ENCODE results near the gene KCNC1. TPM values are rescaled to one million over a fixed set of nuclear protein-coding genes. Genes with fewer than 3 reads are reported as not detected.

The KCNC1 gene
- total and polyA plus RNA-seq, 2 of the 13 experiments (the other 11 are each of a cell fraction or from before 2014, with no cell fraction given): 0.01 to 0.04 TPM

- POLR2A ChIA-PET: no interaction called here
- Histone ChIP-seq H2AFZ (ENCODE audit: low read length) (no peak overlapping the region), H3K4me2 (ENCODE audit: low read depth, low read length) (no peak overlapping the region), H3K27ac (ENCODE audit: extremely low read length, insufficient read depth, low read length) (no peak overlapping the region), H4K20me1 (ENCODE audit: insufficient read depth, low read length) (no peaks in the 10 kb centered on the region), H3K36me3 (replicated peaks in 1 of 2; ENCODE audit: control insufficient read depth in 1 of 2, insufficient read depth in 2 of 2, low read length in 2 of 2) (no peaks in the 10 kb centered on the region), H3K4me3 (replicated peaks in 1 of 3; ENCODE audit: insufficient read depth in 1 of 3, low read depth in 2 of 3, low read length in 3 of 3) (no peak overlapping the region), H3K9ac (ENCODE audit: insufficient read depth, low read depth, low read length) (no peak overlapping the region), H3K9me3 (ENCODE audit: low read length) (no peaks in the 10 kb centered on the region; the same call in 1 of the 2 replicates), H3K4me1 (ENCODE audit: insufficient read depth, low read length) (no peaks in the 10 kb centered on the region), H3K27me3 (ENCODE audit: control insufficient read depth in 1 of 2, insufficient read depth in 2 of 2, low read length in 2 of 2) (peaks cover 8 to 31% of the 10 kb centered on the region in 2 experiments), H3K79me2 (ENCODE audit: insufficient read depth, low read length) (no peaks in the 10 kb centered on the region)
- no peak for DNase-seq (ENCODE audit: low spot score)
- BruUV-seq (replicated peaks): no TSS peak
- 44% methylated on average over 2 of the region's 5 CpGs for WGBS (ENCODE audit: low lambda C conversion rate)
- in situ Hi-C loops (cut with HindIII; ENCODE audit: extremely low pct_ligation_motif_present, low pct_unique_long_range_greater_than_20kb) (no loop called here), intact Hi-C loops (cut with micrococcal nuclease; ENCODE audit: unreplicated experiment) (no loop called here)
- no peak for FAIRE-seq
- ATAC-seq: no peak
- CTCF ChIA-PET (ENCODE audit: low intra/inter-chr PET ratio, low total read pairs): no interaction called here
- TF ChIP-seq ZNF605 (CRISPR knock-in tag; IDR thresholded peaks at IDR 0.05) (no peak), GPBP1L1 (CRISPR knock-in tag; IDR thresholded peaks at IDR 0.05) (no peak), TIGD3 (CRISPR knock-in tag; IDR thresholded peaks at IDR 0.05; ENCODE audit: borderline replicate concordance) (no peak), ZNF800 (CRISPR knock-in tag; IDR thresholded peaks at IDR 0.05) (no peak), ZNF333 (CRISPR knock-in tag; IDR thresholded peaks at IDR 0.05; ENCODE audit: borderline replicate concordance) (no peak), SOX5 (CRISPR knock-in tag; IDR thresholded peaks at IDR 0.05; ENCODE audit: borderline replicate concordance) (no peak), HCFC1 (IDR thresholded peaks at IDR 0.05; ENCODE audit: low read depth, low read length) (no peak), RFXANK (CRISPR knock-in tag; IDR thresholded peaks at IDR 0.05) (no peak), ZNF468 (CRISPR knock-in tag; IDR thresholded peaks at IDR 0.05) (no peak), MXD4 (CRISPR knock-in tag; IDR thresholded peaks at IDR 0.05) (no peak), SALL1 (CRISPR knock-in tag; IDR thresholded peaks at IDR 0.05) (no peak), GLI4 (CRISPR knock-in tag; IDR thresholded peaks at IDR 0.05; ENCODE audit: borderline replicate concordance) (no peak), HNF1B (CRISPR knock-in tag; IDR thresholded peaks at IDR 0.05) (no peak), ZSCAN22 (CRISPR knock-in tag; IDR thresholded peaks at IDR 0.05) (no peak), ZFP41 (CRISPR knock-in tag; IDR thresholded peaks at IDR 0.05; ENCODE audit: borderline replicate concordance) (no peak), NR3C1 (CRISPR knock-in tag; IDR thresholded peaks at IDR 0.05) (no peak), SMYD3 (CRISPR knock-in tag; IDR thresholded peaks at IDR 0.05) (no peak), ZNF329 (CRISPR knock-in tag; IDR thresholded peaks at IDR 0.05; ENCODE audit: low read depth) (no peak), TGIF2 (CRISPR knock-in tag; IDR thresholded peaks at IDR 0.05) (no peak)
Measured at GRCh38 chr11:17699147-17700114, 35.1 kb upstream of the KCNC1 start.

Data from HepG2 (cell line).